Glomerular endothelial cell (primary cell): Measurements from ENCODE around the gene NUDT8. TPM values are rescaled to one million over a fixed set of nuclear protein-coding genes. Genes with fewer than 3 reads are reported as not detected.
"Not testable (repeated sequence)": the region's sequence is repeated elsewhere in the genome, so short reads cannot be mapped to it uniquely, and the experiment has no call there.

Experiments
- DNase-seq: peaks from one replicate; pipeline ENCODE4 v3.0.0-alpha.2; 2011; ENCODE audit warnings: low read depth, low spot score; ENCODE audit errors: extremely low read depth
- total RNA-seq: library from RNA; depleted of rRNA; stranded (reverse); fragments of >200 nt; gene quantifications from 2 replicates; pipeline ENCODE4 v1.2.3, GENCODE V29; 2015

NUDT8 gene
- total RNA-seq, 1 donor from 2014 or later = 10.1 TPM

- DNase-seq = no peak
Observed at GRCh38 chr11:67596753-67597300, 32.9 kb downstream of the NUDT8 start.

GRCh38 chr11:67594480-67594879 is 35.3 kb downstream of the NUDT8 start:
- no peak for DNase-seq

- no peak for DNase-seq
Observed at GRCh38 chr11:67593565-67593905, 36.2 kb downstream of the NUDT8 start.

- DNase-seq = no peak
Observed at GRCh38 chr11:67592880-67593564, 36.7 kb downstream of the NUDT8 start.

GRCh38 chr11:67588899-67589415 is 40.8 kb downstream of the NUDT8 start:
- not testable (repeated sequence) for DNase-seq

- DNase-seq = no peak
Observed at GRCh38 chr11:67588136-67588503, 41.6 kb downstream of the NUDT8 start.

- DNase-seq = no peak
Observed at GRCh38 chr11:67586568-67587250, 43.0 kb downstream of the NUDT8 start.

- DNase-seq = no peak
Observed at GRCh38 chr11:67585911-67586310, 43.8 kb downstream of the NUDT8 start.

- DNase-seq = no peak
Observed at GRCh38 chr11:67584881-67585873, 44.6 kb downstream of the NUDT8 start.

GRCh38 chr11:67584205-67584880 is 45.4 kb downstream of the NUDT8 start:
- DNase-seq = no peak

GRCh38 chr11:67583247-67584204 is 46.2 kb downstream of the NUDT8 start, which contains the start of gene GSTP1:
Gene GSTP1 (plus strand): TSS chr11:67583812. CDS start chr11:67583844, 32 bp downstream.
- DNase-seq = no peak

- no peak for DNase-seq
Observed at GRCh38 chr11:67582011-67582410, 47.7 kb downstream of the NUDT8 start.

GRCh38 chr11:67581469-67581868 is 48.3 kb downstream of the NUDT8 start:
- DNase-seq = no peak

- DNase-seq = no peak
Observed at GRCh38 chr11:67577951-67578350, 51.8 kb downstream of the NUDT8 start.

Other genes starting within 250 kb of the NUDT8 start
- 7.3 and 8.7 TPM in 2 replicates for gene RAD9A, start 238.0 kb downstream of the NUDT8 start, total RNA-seq
- gene PPP1CA, start 228.1 kb downstream of the NUDT8 start, total RNA-seq = 218 and 230 TPM in 2 replicates
- gene TBC1D10C, start 225.9 kb downstream of the NUDT8 start, total RNA-seq = 0.23 TPM in 1 of 2 replicates, not detected in the other
- gene CARNS1, start 214.3 kb downstream of the NUDT8 start, total RNA-seq = 0.10 and 0.18 TPM in 2 replicates
- 39.4 and 39.9 TPM in 2 replicates for gene RPS6KB2, start 201.4 kb downstream of the NUDT8 start, total RNA-seq
- 2.2 TPM in 1 of 2 replicates, not detected in the other for gene PTPRCAP, start 192.3 kb downstream of the NUDT8 start, total RNA-seq
- gene CORO1B, start 186.5 kb downstream of the NUDT8 start, total RNA-seq = 143 and 144 TPM in 2 replicates
- not detected in 2 replicates for gene GPR152, start 177.2 kb downstream of the NUDT8 start, total RNA-seq
- 1.3 and 1.7 TPM in 2 replicates for gene CABP4, start 174.6 kb downstream of the NUDT8 start, total RNA-seq
- gene TMEM134, start 160.7 kb downstream of the NUDT8 start, total RNA-seq = 32.9 and 88.6 TPM in 2 replicates
- 43.2 and 51.9 TPM in 2 replicates for gene AIP, start 146.9 kb downstream of the NUDT8 start, total RNA-seq
- 18.7 and 64.1 TPM in 2 replicates for gene PITPNM1, start 124.6 kb downstream of the NUDT8 start, total RNA-seq
- gene CDK2AP2, start 121.8 kb downstream of the NUDT8 start, total RNA-seq = 71.9 and 77.3 TPM in 2 replicates
- gene CABP2, start 106.5 kb downstream of the NUDT8 start, total RNA-seq = not detected in 2 replicates
- gene GSTP1, start 46.1 kb downstream of the NUDT8 start, total RNA-seq = 1,181 and 1,195 TPM in 2 replicates
- 180 and 184 TPM in 2 replicates for gene NDUFV1, start 23.0 kb downstream of the NUDT8 start, total RNA-seq
- not detected in 2 replicates for gene TBX10, start 9.8 kb upstream of the NUDT8 start, total RNA-seq
- not detected in 2 replicates for gene ACY3, start 20.8 kb upstream of the NUDT8 start, total RNA-seq
- not detected in 2 replicates for gene ALDH3B2, start 44.7 kb upstream of the NUDT8 start, total RNA-seq